Endothelial cell (in vitro differentiated cells): Measurements from ENCODE around the gene TOMM70. TPM values are rescaled to one million over a fixed set of nuclear protein-coding genes. Genes with fewer than 3 reads are reported as not detected.

Experiments
- DNase-seq: peaks from one replicate; pipeline ENCODE4 v3.0.0; 2021; ENCODE audit warnings: low spot score
- H3K27ac Mint-ChIP-seq: one replicate; pipeline ENCODE4 v1.8.0; 2021; ENCODE audit warnings: mixed read lengths, inconsistent platforms; ENCODE audit not compliant: unreplicated experiment
- H3K27me3 Mint-ChIP-seq: one replicate; pipeline ENCODE4 v1.8.0; 2021; ENCODE audit warnings: mild to moderate bottlenecking, moderate library complexity, mixed read lengths, inconsistent platforms; ENCODE audit not compliant: unreplicated experiment
- H3K36me3 Mint-ChIP-seq: one replicate; pipeline ENCODE4 v1.8.0; 2021; ENCODE audit warnings: mild to moderate bottlenecking, low read depth, mixed read lengths, inconsistent platforms; ENCODE audit not compliant: unreplicated experiment
- H3K4me1 Mint-ChIP-seq: one replicate; pipeline ENCODE4 v1.8.0; 2021; ENCODE audit warnings: mild to moderate bottlenecking, mixed read lengths, inconsistent platforms; ENCODE audit not compliant: unreplicated experiment
- H3K4me3 Mint-ChIP-seq: one replicate; pipeline ENCODE4 v1.8.0; 2021; ENCODE audit warnings: mild to moderate bottlenecking, mixed read lengths, inconsistent platforms; ENCODE audit not compliant: unreplicated experiment
- H3K9me3 Mint-ChIP-seq: one replicate; pipeline ENCODE4 v1.8.0; 2021; ENCODE audit warnings: mixed read lengths, inconsistent platforms; ENCODE audit not compliant: unreplicated experiment
- CTCF ChIP-seq: fragments of 200-600 bp; sonication (generic); IDR thresholded peaks from one replicate; pipeline ENCODE4 v1.5.0; 2021; ENCODE audit warnings: antibody characterized with exemption; ENCODE audit not compliant: unreplicated experiment
- total RNA-seq: library from RNA; stranded (reverse); fragmentation: NEBNext Ultra II Directional; extraction: Animal tissue kit (Norgen Biotek cat#: 25700); gene quantifications from one replicate; pipeline ENCODE4 v1.2.1, GENCODE V29; 2021; ENCODE audit not compliant: unreplicated experiment

The TOMM70 gene
- total RNA-seq, 1 donor from 2014 or later = 29.1 TPM

GRCh38 chr3:100386437-100387074, 14.3 kb downstream of the TOMM70 start:
- no peaks in the 10 kb centered on the region for H3K9me3 Mint-ChIP-seq
- no peak overlapping the region for H3K27ac Mint-ChIP-seq

GRCh38 chr3:100384733-100385525, 16.0 kb downstream of the TOMM70 start:
- Mint-ChIP-seq H3K27me3 (peaks cover 1% of the 10 kb centered on the region), H3K36me3 (peaks cover 22% of the 10 kb centered on the region), H3K4me3 (no peak overlapping the region), H3K9me3 (no peaks in the 10 kb centered on the region), H3K27ac (no peak overlapping the region), H3K4me1 (no peaks in the 10 kb centered on the region)
- no peak for TF ChIP-seq CTCF
- DNase-seq = no peak

More at GRCh38 chr3:100386437-100387074, 14.3 kb downstream of the TOMM70 start:
- no peak for DNase-seq
- no peak overlapping the region for H3K4me3 Mint-ChIP-seq
- peaks cover 1% of the 10 kb centered on the region for H3K27me3 Mint-ChIP-seq
- H3K4me1 Mint-ChIP-seq = no peaks in the 10 kb centered on the region
- TF ChIP-seq CTCF = no peak
- H3K36me3 Mint-ChIP-seq = peaks cover 18% of the 10 kb centered on the region

GRCh38 chr3:100376301-100376700, 24.6 kb downstream of the TOMM70 start:
- Mint-ChIP-seq H3K9me3 (no peaks in the 10 kb centered on the region), H3K4me1 (no peaks in the 10 kb centered on the region), H3K36me3 (peaks cover 12% of the 10 kb centered on the region), H3K4me3 (no peak overlapping the region), H3K27ac (no peak overlapping the region), H3K27me3 (peaks cover 2% of the 10 kb centered on the region)
- DNase-seq = no peak
- no peak for TF ChIP-seq CTCF

- H3K36me3 Mint-ChIP-seq = peaks cover 8% of the 10 kb centered on the region
- no peak overlapping the region for H3K4me3 Mint-ChIP-seq
Measured at GRCh38 chr3:100374521-100374920, 26.4 kb downstream of the TOMM70 start.

More at GRCh38 chr3:100374521-100374920, 26.4 kb downstream of the TOMM70 start:
- Mint-ChIP-seq H3K27me3 (peaks cover 2% of the 10 kb centered on the region), H3K4me1 (no peaks in the 10 kb centered on the region), H3K9me3 (no peaks in the 10 kb centered on the region), H3K27ac (no peak overlapping the region)
- no peak for DNase-seq
- TF ChIP-seq CTCF = no peak
